ENCODE results near the gene RAPGEF4. TPM values are rescaled to one million over a fixed set of nuclear protein-coding genes. Genes with fewer than 3 reads are reported as not detected.

RAPGEF4 gene
- total and polyA plus RNA-seq, 2 of the 8 experiments (the other 6 are each of a cell fraction or from before 2014, with no cell fraction given) = 1.2 to 2.6 TPM

DNA sequence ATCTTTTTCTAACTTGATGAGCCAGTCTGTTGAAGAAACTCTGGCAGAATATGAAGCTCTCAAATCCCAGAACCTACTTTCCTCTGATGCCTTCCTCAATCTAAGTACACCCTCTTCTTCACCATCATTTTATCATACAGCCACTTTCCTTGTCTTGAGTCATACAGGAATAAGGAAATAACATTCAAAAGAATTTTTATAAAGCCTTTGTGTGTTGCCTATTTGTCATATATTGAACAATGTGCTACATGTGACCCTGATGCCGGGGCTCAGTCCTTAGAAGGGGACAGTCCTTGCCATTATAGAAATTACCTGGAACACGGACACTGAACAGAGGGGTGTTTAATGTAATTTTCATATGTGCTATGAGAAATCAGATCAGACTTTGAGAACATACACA, 27.4 kb downstream of the RAPGEF4 start:
- Histone ChIP-seq H4K91ac (replicated peaks; ENCODE audit: insufficient read length, low read length) (no peak overlapping the region), H3K4me3 (ENCODE audit: extremely low read depth in 1 of 4, insufficient read depth in 2 of 4, low read depth in 3 of 4, low read length in 4 of 4) (no peak overlapping the region), H4K8ac (ENCODE audit: extremely low read depth, insufficient read depth, low read length) (no peak overlapping the region), H2BK15ac (ENCODE audit: low read length) (no peak overlapping the region), H2BK5ac (ENCODE audit: low read depth, low read length) (no peak overlapping the region), H3K4me2 (ENCODE audit: insufficient read depth in 1 of 2, low read depth in 2 of 2, low read length in 2 of 2) (no peak overlapping the region), H3K27me3 (replicated peaks in 1 of 4; ENCODE audit: control insufficient read depth in 3 of 4, extremely low read depth in 1 of 4, insufficient read depth in 3 of 4, low read length in 3 of 4) (no peaks in the 10 kb centered on the region), H3K4me1 (replicated peaks in 1 of 4; ENCODE audit: control insufficient read depth in 3 of 4, insufficient read depth in 4 of 4, low read length in 3 of 4) (no peaks in the 10 kb centered on the region), H3K79me2 (ENCODE audit: control insufficient read depth in 1 of 2, insufficient read depth in 2 of 2, low read length in 2 of 2) (no peaks in the 10 kb centered on the region), H2BK12ac (ENCODE audit: low read depth, low read length) (no peak overlapping the region), H4K5ac (ENCODE audit: insufficient read length, low read depth, low read length) (no peak overlapping the region), H3K9ac (replicated peaks in 1 of 4; ENCODE audit: extremely low read depth in 1 of 4, low read depth in 3 of 4, low read length in 3 of 4) (no peak overlapping the region), H3K27ac (ENCODE audit: low read depth, low read length) (no peak overlapping the region), H3K23ac (ENCODE audit: insufficient read length) (no peak overlapping the region), H3K18ac (ENCODE audit: extremely low read depth, low read length) (no peak overlapping the region), H3K79me1 (ENCODE audit: low read depth, low read length) (no peaks in the 10 kb centered on the region), H3K9me3 (ENCODE audit: insufficient read depth in 2 of 2, low read depth in 1 of 2, low read length in 1 of 2) (peaks cover 0 to 4% of the 10 kb centered on the region in 2 experiments; a peak in 1 of 4 replicates), H4K20me1 (replicated peaks in 1 of 2; ENCODE audit: control insufficient read depth in 1 of 2, insufficient read depth in 2 of 2, low read length in 2 of 2) (no peaks in the 10 kb centered on the region), H3K14ac (ENCODE audit: insufficient read length) (no peak overlapping the region), H3K56ac (replicated peaks; ENCODE audit: insufficient read length, low read depth, low read length) (no peak overlapping the region), H2AK5ac (ENCODE audit: low read depth, low read length) (no peak overlapping the region), H3K4ac (replicated peaks; ENCODE audit: insufficient read length, low read depth, low read length) (no peak overlapping the region), H3K23me2 (ENCODE audit: low read depth, low read length) (no peaks in the 10 kb centered on the region), H2BK120ac (replicated peaks; ENCODE audit: low read depth, low read length) (no peak overlapping the region), H2AFZ (ENCODE audit: low read length) (no peak overlapping the region), H3K36me3 (ENCODE audit: control insufficient read depth in 2 of 4, insufficient read depth in 4 of 4, low read length in 3 of 4) (no peaks in the 10 kb centered on the region), H2BK20ac (ENCODE audit: low read length) (no peak overlapping the region)
- no peak for TF ChIP-seq TAF7 (optimal IDR thresholded peaks at IDR 0.05; ENCODE audit: borderline replicate concordance, low read depth, low read length)
- no peak for TF ChIP-seq TBP (IDR thresholded peaks at IDR 0.05; ENCODE audit: low read depth, low read length)
- TF ChIP-seq NANOG (IDR thresholded peaks at IDR 0.05; ENCODE audit: insufficient read depth, low read depth, low read length, poor library complexity, severe bottlenecking) = no peak
- TF ChIP-seq, protein P1, sequence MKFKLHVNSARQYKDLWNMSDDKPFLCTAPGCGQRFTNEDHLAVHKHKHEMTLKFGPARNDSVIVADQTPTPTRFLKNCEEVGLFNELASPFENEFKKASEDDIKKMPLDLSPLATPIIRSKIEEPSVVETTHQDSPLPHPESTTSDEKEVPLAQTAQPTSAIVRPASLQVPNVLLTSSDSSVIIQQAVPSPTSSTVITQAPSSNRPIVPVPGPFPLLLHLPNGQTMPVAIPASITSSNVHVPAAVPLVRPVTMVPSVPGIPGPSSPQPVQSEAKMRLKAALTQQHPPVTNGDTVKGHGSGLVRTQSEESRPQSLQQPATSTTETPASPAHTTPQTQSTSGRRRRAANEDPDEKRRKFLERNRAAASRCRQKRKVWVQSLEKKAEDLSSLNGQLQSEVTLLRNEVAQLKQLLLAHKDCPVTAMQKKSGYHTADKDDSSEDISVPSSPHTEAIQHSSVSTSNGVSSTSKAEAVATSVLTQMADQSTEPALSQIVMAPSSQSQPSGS (IDR thresholded peaks at IDR 0.05; ENCODE audit: low read length) = no peak
- no peak for TF ChIP-seq GABPA (IDR thresholded peaks at IDR 0.05; ENCODE audit: borderline replicate concordance, insufficient read depth, low read length)
- TF ChIP-seq RNF2 (IDR thresholded peaks at IDR 0.05; ENCODE audit: borderline replicate concordance, low read depth, low read length, missing control alignments, poor library complexity, severe bottlenecking) = no peak
- TF ChIP-seq CBX5 (IDR thresholded peaks at IDR 0.05; ENCODE audit: low read depth, low read length) = no peak
- TF ChIP-seq, protein P2, sequence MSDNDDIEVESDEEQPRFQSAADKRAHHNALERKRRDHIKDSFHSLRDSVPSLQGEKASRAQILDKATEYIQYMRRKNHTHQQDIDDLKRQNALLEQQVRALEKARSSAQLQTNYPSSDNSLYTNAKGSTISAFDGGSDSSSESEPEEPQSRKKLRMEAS (IDR thresholded peaks at IDR 0.05) = no peak
- no peak for TF ChIP-seq JUND (IDR thresholded peaks at IDR 0.05; ENCODE audit: low read length)
- TF ChIP-seq SIRT6 (IDR thresholded peaks at IDR 0.05; ENCODE audit: low read length) = no peak
- no peak for TF ChIP-seq SUZ12 (IDR thresholded peaks at IDR 0.05; ENCODE audit: low read length)
- POLR2A ChIA-PET (ENCODE audit: partially characterized antibody) = no interaction called here
- no peak for DNase-seq (ENCODE audit: low read depth in 1 of 2, low spot score in 2 of 2)
- 93% methylated on average over 2 of the region's 2 CpGs; no CpG with 5 or more reads in 1 of the 2 experiments for WGBS, 2 experiments (ENCODE audit: extremely low coverage in 1 of 2, insufficient coverage in 1 of 2, insufficient read length in 1 of 2, insufficient replicate concordance in 2 of 2, low coverage in 1 of 2, low lambda C conversion rate in 2 of 2, missing lambda C conversion rate in 1 of 2)
- CTCF ChIA-PET (ENCODE audit: partially characterized antibody) = no interaction called here
- FAIRE-seq = no peak

All from H1 (cell line).